Mesenteric fat pad (tissue), 1 donor: Measurements from ENCODE around the gene PRKAG2. TPM values are rescaled to one million over a fixed set of nuclear protein-coding genes. Genes with fewer than 3 reads are reported as not detected.

Source experiments
- DNase-seq: peaks from one replicate; pipeline ENCODE4 v3.0.0-alpha.2; 2020; ENCODE audit warnings: low spot score
- total RNA-seq: library from RNA; stranded (reverse); fragmentation: NEBNext Ultra II Directional; extraction: Animal tissue kit (Norgen Biotek cat#: 25700); gene quantifications from one replicate; pipeline ENCODE4 v1.2.1, GENCODE V29; 2021
- donor health status: DM: yes; HTN: yes; CAD: no.

PRKAG2 gene
- total RNA-seq, 1 donor from 2014 or later = 61.2 TPM

GRCh38 chr7:151776446-151776845 lies 100.5 kb downstream of the PRKAG2 start:
- DNase-seq = no peak

GRCh38 chr7:151775547-151776443 lies 101.1 kb downstream of the PRKAG2 start:
- DNase-seq = no peak

GRCh38 chr7:151774951-151775350 lies 102.0 kb downstream of the PRKAG2 start:
- DNase-seq = no peak

- DNase-seq = no peak
Measured at GRCh38 chr7:151773797-151774196, 103.1 kb downstream of the PRKAG2 start.

- DNase-seq = no peak
Measured at GRCh38 chr7:151770232-151770631, 106.7 kb downstream of the PRKAG2 start.

- no peak for DNase-seq
Measured at GRCh38 chr7:151769188-151769821, 107.6 kb downstream of the PRKAG2 start.

- no peak for DNase-seq
Measured at GRCh38 chr7:151768805-151769187, 108.1 kb downstream of the PRKAG2 start.

- no peak for DNase-seq
Measured at GRCh38 chr7:151767557-151767956, 109.4 kb downstream of the PRKAG2 start.

GRCh38 chr7:151764056-151764920 lies 112.6 kb downstream of the PRKAG2 start:
- no peak for DNase-seq

- no peak for DNase-seq
Measured at GRCh38 chr7:151763420-151763984, 113.4 kb downstream of the PRKAG2 start.

GRCh38 chr7:151762583-151763245 lies 114.2 kb downstream of the PRKAG2 start:
- no peak for DNase-seq

- no peak for DNase-seq
Measured at GRCh38 chr7:151761957-151762356, 115.0 kb downstream of the PRKAG2 start.

GRCh38 chr7:151761231-151761630 lies 115.7 kb downstream of the PRKAG2 start:
- no peak for DNase-seq

GRCh38 chr7:151759591-151760042 lies 117.3 kb downstream of the PRKAG2 start:
- no peak for DNase-seq

GRCh38 chr7:151758622-151759540 lies 118.0 kb downstream of the PRKAG2 start:
- DNase-seq = no peak

GRCh38 chr7:151757274-151757673 lies 119.6 kb downstream of the PRKAG2 start:
- DNase-seq = no peak

- no peak for DNase-seq
Measured at GRCh38 chr7:151756866-151757265, 120.0 kb downstream of the PRKAG2 start.

- no peak for DNase-seq
Measured at GRCh38 chr7:151756076-151756731, 120.7 kb downstream of the PRKAG2 start.
